Measurements from ENCODE around the gene FGF1.

The FGF1 gene

GRCh38 chr5:142660731-142661130 is 25.2 kb downstream of the FGF1 start:
- TF ChIP-seq CTCF (IDR thresholded peaks at IDR 0.05; ENCODE audit: low read depth, low read length) = no peak
- TF ChIP-seq MYC (IDR thresholded peaks at IDR 0.05; ENCODE audit: low read depth, low read length) = no peak
- no peak for TF ChIP-seq MAX (IDR thresholded peaks at IDR 0.05; ENCODE audit: low read depth, low read length)
- TF ChIP-seq POLR2A (IDR thresholded peaks at IDR 0.05; ENCODE audit: extremely low read depth, insufficient read length) = no peak
- DNase-seq (ENCODE audit: low read depth) = no peak
- H3K4me3 ChIP-seq (ENCODE audit: low read depth, low read length) = no peak overlapping the region

GRCh38 chr5:142660196-142660595 is 25.7 kb downstream of the FGF1 start:
- DNase-seq (ENCODE audit: low read depth) = no peak
- TF ChIP-seq MYC (IDR thresholded peaks at IDR 0.05; ENCODE audit: low read depth, low read length) (no peak), MAX (IDR thresholded peaks at IDR 0.05; ENCODE audit: low read depth, low read length) (no peak), CTCF (IDR thresholded peaks at IDR 0.05; ENCODE audit: low read depth, low read length) (no peak), POLR2A (IDR thresholded peaks at IDR 0.05; ENCODE audit: extremely low read depth, insufficient read length) (no peak)
- H3K4me3 ChIP-seq (ENCODE audit: low read depth, low read length) = no peak overlapping the region

DNA sequence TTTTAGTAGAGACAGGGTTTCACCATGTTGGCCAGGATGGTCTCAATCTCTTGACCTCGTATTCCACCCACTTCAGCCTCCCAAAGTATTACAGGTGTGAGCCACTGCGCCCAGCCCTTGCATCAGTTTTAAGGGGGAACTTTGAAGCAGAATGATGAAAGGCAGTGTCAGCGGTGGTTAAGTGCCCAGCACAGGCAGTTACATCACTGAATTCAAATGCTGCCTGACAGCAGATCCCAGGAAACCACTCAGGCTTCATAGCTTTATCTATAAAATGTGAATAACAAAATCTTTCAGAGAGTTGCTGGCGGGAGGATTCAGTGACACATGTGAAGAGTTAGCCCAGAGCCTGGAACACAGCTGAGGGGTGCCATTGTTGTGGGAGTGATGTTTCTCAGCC is 26.5 kb downstream of the FGF1 start:
- TF ChIP-seq POLR2A (IDR thresholded peaks at IDR 0.05; ENCODE audit: extremely low read depth, insufficient read length) (no peak), MAX (IDR thresholded peaks at IDR 0.05; ENCODE audit: low read depth, low read length) (no peak), MYC (IDR thresholded peaks at IDR 0.05; ENCODE audit: low read depth, low read length) (no peak), CTCF (IDR thresholded peaks at IDR 0.05; ENCODE audit: low read depth, low read length) (no peak)
- H3K4me3 ChIP-seq (ENCODE audit: low read depth, low read length) = no peak overlapping the region
- no peak for DNase-seq (ENCODE audit: low read depth)

- no peak for DNase-seq (ENCODE audit: low read depth)
- no peak overlapping the region for H3K4me3 ChIP-seq (ENCODE audit: low read depth, low read length)
- no peak for TF ChIP-seq CTCF (IDR thresholded peaks at IDR 0.05; ENCODE audit: low read depth, low read length)
- TF ChIP-seq POLR2A (IDR thresholded peaks at IDR 0.05; ENCODE audit: extremely low read depth, insufficient read length) = no peak
- no peak for TF ChIP-seq MYC (IDR thresholded peaks at IDR 0.05; ENCODE audit: low read depth, low read length)
- no peak for TF ChIP-seq MAX (IDR thresholded peaks at IDR 0.05; ENCODE audit: low read depth, low read length)
Observed at GRCh38 chr5:142658278-142658677, 27.6 kb downstream of the FGF1 start.

- DNase-seq (ENCODE audit: low read depth) = no peak
- H3K4me3 ChIP-seq (ENCODE audit: low read depth, low read length) = no peak overlapping the region
- TF ChIP-seq MAX (IDR thresholded peaks at IDR 0.05; ENCODE audit: low read depth, low read length) (no peak), CTCF (IDR thresholded peaks at IDR 0.05; ENCODE audit: low read depth, low read length) (no peak), POLR2A (IDR thresholded peaks at IDR 0.05; ENCODE audit: extremely low read depth, insufficient read length) (no peak), MYC (IDR thresholded peaks at IDR 0.05; ENCODE audit: low read depth, low read length) (no peak)
Observed at GRCh38 chr5:142657446-142657845, 28.4 kb downstream of the FGF1 start.
